A673 (cell line): ENCODE data around the gene SERP2.

ENCODE experiments used
- EZH2 ChIP-seq: fragments of 200-600 bp; sonication (generic); IDR thresholded peaks from 2 replicates; pipeline ENCODE4 v1.6.1; 2017; ENCODE audit warnings: borderline replicate concordance, low read depth, mild to moderate bottlenecking, mixed read lengths, antibody characterized with exemption, low read length; ENCODE audit not compliant: poor library complexity, severe bottlenecking
- TF ChIP-seq, protein P1 (sequence below): fragments of 300-800, 200-600 bp; sonication (generic); conservative IDR thresholded peaks from 2 replicates; pipeline ENCODE4 v1.5.1; 2017; ENCODE audit warnings: low read depth, mild to moderate bottlenecking, antibody characterized with exemption, low read length, moderate library complexity, mixed read lengths

- TF ChIP-seq, protein P1, sequence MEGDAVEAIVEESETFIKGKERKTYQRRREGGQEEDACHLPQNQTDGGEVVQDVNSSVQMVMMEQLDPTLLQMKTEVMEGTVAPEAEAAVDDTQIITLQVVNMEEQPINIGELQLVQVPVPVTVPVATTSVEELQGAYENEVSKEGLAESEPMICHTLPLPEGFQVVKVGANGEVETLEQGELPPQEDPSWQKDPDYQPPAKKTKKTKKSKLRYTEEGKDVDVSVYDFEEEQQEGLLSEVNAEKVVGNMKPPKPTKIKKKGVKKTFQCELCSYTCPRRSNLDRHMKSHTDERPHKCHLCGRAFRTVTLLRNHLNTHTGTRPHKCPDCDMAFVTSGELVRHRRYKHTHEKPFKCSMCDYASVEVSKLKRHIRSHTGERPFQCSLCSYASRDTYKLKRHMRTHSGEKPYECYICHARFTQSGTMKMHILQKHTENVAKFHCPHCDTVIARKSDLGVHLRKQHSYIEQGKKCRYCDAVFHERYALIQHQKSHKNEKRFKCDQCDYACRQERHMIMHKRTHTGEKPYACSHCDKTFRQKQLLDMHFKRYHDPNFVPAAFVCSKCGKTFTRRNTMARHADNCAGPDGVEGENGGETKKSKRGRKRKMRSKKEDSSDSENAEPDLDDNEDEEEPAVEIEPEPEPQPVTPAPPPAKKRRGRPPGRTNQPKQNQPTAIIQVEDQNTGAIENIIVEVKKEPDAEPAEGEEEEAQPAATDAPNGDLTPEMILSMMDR: no peak
- no peak for TF ChIP-seq EZH2
Observed at GRCh38 chr13:44373601-44374347, at the start of gene SERP2.
